Measurements from ENCODE around the gene PANX2.
A peak's percentile ranks its signal among the peaks of the same experiment; 100 is the strongest.

PANX2 gene

DNA sequence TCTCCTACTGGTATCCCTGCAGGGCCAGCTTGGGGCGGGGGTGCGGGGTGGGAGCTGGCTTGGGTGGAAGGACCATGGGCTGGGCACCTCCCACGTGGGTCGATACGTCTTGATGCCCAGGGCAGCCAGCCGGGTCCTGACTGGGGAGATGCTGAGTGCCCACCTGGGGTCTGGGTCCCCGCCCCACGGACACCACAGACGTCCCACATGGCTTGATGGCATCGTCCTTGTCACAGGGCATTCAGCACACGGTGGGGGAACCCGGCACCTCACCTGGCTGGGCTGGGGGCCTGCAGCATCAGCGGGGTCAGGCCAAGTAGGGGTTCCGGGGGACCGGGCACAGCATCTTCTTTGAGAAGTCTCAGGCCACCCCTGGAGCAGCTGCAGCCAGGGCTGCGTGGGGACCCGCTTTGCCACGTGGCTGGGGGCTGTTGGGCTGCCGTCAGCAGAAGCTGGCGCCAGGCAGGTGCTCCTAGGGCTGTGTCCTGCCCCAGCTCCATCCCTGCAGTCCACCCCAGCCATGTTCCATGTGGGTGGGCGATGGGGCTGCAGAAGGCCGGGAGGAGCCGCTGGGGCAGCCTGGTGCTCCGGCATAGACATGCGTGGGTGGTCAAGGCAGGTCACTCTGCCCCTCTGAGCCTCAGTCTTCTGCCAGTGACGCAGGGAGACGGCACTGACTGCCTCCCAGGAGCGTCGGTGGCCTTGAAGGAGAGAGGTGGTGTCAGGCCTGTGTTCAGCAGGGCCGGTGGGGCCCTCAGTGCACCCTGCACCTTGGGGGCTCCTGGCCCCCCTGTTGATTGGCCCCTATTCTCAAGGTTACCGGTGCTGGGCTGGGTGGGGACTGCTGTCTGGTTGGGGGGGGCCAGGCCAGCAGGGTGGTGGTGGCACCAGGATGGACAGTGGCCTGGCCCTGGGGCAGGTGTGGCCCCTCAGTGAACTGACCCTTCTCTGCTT, 38.7 kb downstream of the PANX2 start:
- H3K27me3 Mint-ChIP-seq (ENCODE audit: low read depth, poor library complexity): no peaks in the 10 kb centered on the region
- no peak overlapping the region for H3K27ac Mint-ChIP-seq

GRCh38 chr22:50209893-50210292, 39.4 kb downstream of the PANX2 start:
- Mint-ChIP-seq H3K27ac (peak overlapping the region; percentile 84), H3K27me3 (ENCODE audit: low read depth, poor library complexity) (no peaks in the 10 kb centered on the region), H3K4me1 (peaks cover 17% of the 10 kb centered on the region), H3K36me3 (ENCODE audit: low read depth) (peaks cover 53% of the 10 kb centered on the region), H3K4me3 (no peak overlapping the region), H3K9me3 (no peaks in the 10 kb centered on the region)
- peak; percentile 81 for TF ChIP-seq CTCF (IDR thresholded peaks at IDR 0.05)
- peak; percentile 69 for DNase-seq

More for the DNA sequence above, 38.7 kb downstream of the PANX2 start:
- Mint-ChIP-seq H3K4me3 (no peak overlapping the region), H3K4me1 (peaks cover 20% of the 10 kb centered on the region), H3K9me3 (no peaks in the 10 kb centered on the region), H3K36me3 (ENCODE audit: low read depth) (peaks cover 53% of the 10 kb centered on the region)
- no peak for TF ChIP-seq CTCF (IDR thresholded peaks at IDR 0.05)
- DNase-seq: no peak

DNA sequence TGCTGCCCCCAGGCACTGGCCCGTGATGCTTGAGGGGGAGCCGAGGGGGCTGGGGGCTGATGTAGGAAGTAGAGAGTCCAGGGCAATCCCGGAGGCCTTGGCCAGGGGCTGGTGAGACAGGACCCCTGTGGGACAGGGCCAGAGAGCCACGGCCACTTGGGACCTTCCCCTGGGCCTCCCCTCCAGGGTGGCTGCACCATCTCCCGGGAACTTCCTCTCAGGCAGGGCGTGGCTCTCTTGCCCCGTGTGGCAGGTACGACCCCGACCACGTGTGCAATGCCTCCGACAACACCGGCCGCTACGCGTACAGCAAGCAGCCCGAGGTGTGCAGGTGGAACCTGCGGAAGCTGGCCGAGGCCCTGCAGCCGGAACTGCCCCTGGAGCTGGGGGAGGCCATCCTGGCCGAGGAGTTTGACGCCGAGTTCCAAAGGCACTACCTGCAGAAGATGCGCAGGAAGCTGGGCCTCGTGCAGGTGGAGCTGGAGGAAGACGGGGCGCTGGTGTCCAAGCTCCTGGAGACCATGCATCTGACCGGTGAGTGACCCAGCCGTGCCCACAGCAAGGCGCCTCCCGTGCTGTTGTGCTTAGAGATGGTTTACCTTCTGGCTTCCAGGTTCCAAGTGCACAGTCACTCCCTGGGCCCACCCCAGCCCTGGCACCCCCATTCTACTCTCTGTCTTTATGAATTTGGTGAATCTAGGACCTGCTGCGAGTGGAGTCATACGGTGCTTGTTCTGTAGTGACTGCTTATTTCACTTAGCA, 40.0 kb downstream of the PANX2 start:
- H3K4me3 Mint-ChIP-seq: no peak overlapping the region
- peaks cover 50% of the 10 kb centered on the region for H3K36me3 Mint-ChIP-seq (ENCODE audit: low read depth)
- H3K9me3 Mint-ChIP-seq: no peaks in the 10 kb centered on the region
- H3K27ac Mint-ChIP-seq: no peak overlapping the region
- peaks cover 11% of the 10 kb centered on the region for H3K4me1 Mint-ChIP-seq
- TF ChIP-seq CTCF (IDR thresholded peaks at IDR 0.05): no peak
- DNase-seq: no peak
- H3K27me3 Mint-ChIP-seq (ENCODE audit: low read depth, poor library complexity): no peaks in the 10 kb centered on the region

- no peak for TF ChIP-seq CTCF (IDR thresholded peaks at IDR 0.05)
- no peak for DNase-seq
- H3K27ac Mint-ChIP-seq: no peak overlapping the region
- H3K27me3 Mint-ChIP-seq (ENCODE audit: low read depth, poor library complexity): no peaks in the 10 kb centered on the region
- no peak overlapping the region for H3K4me3 Mint-ChIP-seq
- H3K4me1 Mint-ChIP-seq: peaks cover 10% of the 10 kb centered on the region
- no peaks in the 10 kb centered on the region for H3K9me3 Mint-ChIP-seq
- H3K36me3 Mint-ChIP-seq (ENCODE audit: low read depth): peaks cover 54% of the 10 kb centered on the region
Measured at GRCh38 chr22:50211147-50211546, 40.6 kb downstream of the PANX2 start.

DNA sequence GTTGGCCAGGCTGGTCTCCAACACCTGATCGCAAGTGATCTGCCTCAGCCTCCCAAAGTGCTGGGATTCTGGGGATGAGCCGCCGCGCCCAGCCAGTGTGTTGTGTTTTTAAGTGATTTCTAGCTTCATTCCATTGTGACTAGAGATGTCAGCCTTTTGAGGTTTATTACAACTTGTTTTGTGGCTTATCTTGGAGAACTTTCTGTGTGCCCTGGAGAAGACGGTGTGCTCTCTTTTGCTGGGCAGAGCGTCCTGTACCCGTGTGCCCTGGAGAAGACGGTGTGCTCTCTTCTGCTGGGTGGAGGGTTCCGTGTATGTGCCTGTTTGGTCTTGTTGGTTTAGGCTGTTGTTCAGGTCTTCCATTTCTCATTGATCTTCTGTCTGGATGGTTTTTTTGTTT, 42.7 kb downstream of the PANX2 start:
- peaks cover 51% of the 10 kb centered on the region for H3K36me3 Mint-ChIP-seq (ENCODE audit: low read depth)
- peaks cover 5% of the 10 kb centered on the region for H3K4me1 Mint-ChIP-seq
- no peaks in the 10 kb centered on the region for H3K9me3 Mint-ChIP-seq
- peak overlapping the region; percentile 45 for H3K27ac Mint-ChIP-seq
- H3K4me3 Mint-ChIP-seq: no peak overlapping the region
- TF ChIP-seq CTCF (IDR thresholded peaks at IDR 0.05): no peak
- no peaks in the 10 kb centered on the region for H3K27me3 Mint-ChIP-seq (ENCODE audit: low read depth, poor library complexity)
- DNase-seq: no peak
